Prostate gland (tissue), 2 donors: ENCODE results near the gene SRD5A2. TPM values are rescaled to one million over a fixed set of nuclear protein-coding genes. Genes with fewer than 3 reads are reported as not detected.

Experiments used
- DNase-seq: peaks from one replicate; pipeline ENCODE4 v3.0.0-alpha.2; 2019; ENCODE audit warnings: low spot score
- H3K27ac ChIP-seq, 2 donors: fragments of 200-600 bp; sonication (generic); 2 replicates each; pipeline ENCODE4 v1.5.1; 2017 to 2019
- H3K27me3 ChIP-seq: fragments of 200-600 bp; sonication (generic); replicated peaks from 2 replicates; pipeline ENCODE4 v1.5.1; 2019; ENCODE audit not compliant: insufficient read depth
- H3K36me3 ChIP-seq, 2 donors: fragments of 200-600 bp; sonication (generic); 1 replicate in 1 of 2; 2 replicates in 1 of 2; pipeline versions ENCODE4 v1.5.1 to v1.8.1; 2017 to 2019
- H3K4me1 ChIP-seq: fragments of 200-600 bp; sonication (generic); replicated peaks from 2 replicates; pipeline ENCODE4 v1.5.1; 2019
- H3K4me3 ChIP-seq, 2 donors: fragments of 200-600 bp; sonication (generic); 2 replicates each; pipeline ENCODE4 v1.5.1; 2017 to 2019
- H3K9me3 ChIP-seq: fragments of 200-600 bp; sonication (generic); 2 replicates; pipeline ENCODE4 v1.5.1; 2017
- CTCF ChIP-seq, 4 experiments: fragments of 200-600 bp in 2 of 4; fragments of 450-650 bp in 2 of 4; sonication (generic) in 2 of 4; IDR thresholded peaks; 1 replicate in 3 of 4; 2 replicates in 1 of 4; pipeline ENCODE4 v1.5.1; 2016 to 2019; ENCODE audit warnings: antibody characterized with exemption in 4 of 4, mild to moderate bottlenecking in 2 of 4, moderate library complexity in 2 of 4
- POLR2A ChIP-seq: fragments of 450-650 bp; IDR thresholded peaks from one replicate; pipeline ENCODE4 v1.6.1; 2016; ENCODE audit warnings: antibody characterized with exemption, mild to moderate bottlenecking
- POLR2AphosphoS5 ChIP-seq: sonication (generic); formaldehyde crosslinking; IDR thresholded peaks from one replicate; pipeline ENCODE4 v1.6.1; 2017; ENCODE audit warnings: antibody characterized with exemption
- WGBS: methylation state at CpG from one replicate; pipeline ENCODE4 v1.1.5; 2018; 5-methylcytosine and 5-hydroxymethylcytosine counted together
- intact Hi-C: fragments of 100-400 bp; cut with DNase I; formaldehyde crosslinking; loops from one replicate; pipeline ENCODE4 v1.14.2; 2022
- total RNA-seq, 2 donors: library from RNA; depleted of rRNA; stranded (reverse); fragments of >200 nt; gene quantifications; one replicate each; pipeline ENCODE4 v1.1.0, GENCODE V29; 2016

Gene SRD5A2
- total RNA-seq, 2 donors from 2014 or later = 5.0 to 8.5 TPM

GRCh38 chr2:31555967-31556706, 24.6 kb downstream of the SRD5A2 start:
- TF ChIP-seq POLR2AphosphoS5 (no peak), POLR2A (no peak), CTCF (IDR thresholded peaks at IDR 0.05) (no peak)
- no peak for DNase-seq
- WGBS = 80% methylated on average over 3 of the region's 3 CpGs

GRCh38 chr2:31553362-31553761, 27.4 kb downstream of the SRD5A2 start:
- no peak for DNase-seq
- no peaks in the 10 kb centered on the region for H3K27me3 ChIP-seq
- intact Hi-C loops = no loop called here
- H3K36me3 ChIP-seq = no peaks in the 10 kb centered on the region
- H3K27ac ChIP-seq = no peak overlapping the region
- 88% methylated on average over 2 of the region's 2 CpGs for WGBS
- H3K9me3 ChIP-seq = no peaks in the 10 kb centered on the region
- H3K4me3 ChIP-seq = no peak overlapping the region
- H3K4me1 ChIP-seq = no peaks in the 10 kb centered on the region
- TF ChIP-seq POLR2AphosphoS5 (no peak), POLR2A (no peak), CTCF (IDR thresholded peaks at IDR 0.05) (no peak)

More at GRCh38 chr2:31555967-31556706, 24.6 kb downstream of the SRD5A2 start:
- Histone ChIP-seq H3K9me3 (no peaks in the 10 kb centered on the region), H3K36me3 (no peaks in the 10 kb centered on the region), H3K27ac (no peak overlapping the region), H3K4me1 (no peaks in the 10 kb centered on the region), H3K27me3 (no peaks in the 10 kb centered on the region), H3K4me3 (no peak overlapping the region)
- intact Hi-C loops = no loop called here

GRCh38 chr2:31547485-31547884, 33.3 kb downstream of the SRD5A2 start:
- TF ChIP-seq CTCF (IDR thresholded peaks at IDR 0.05) (no peak), POLR2AphosphoS5 (no peak), POLR2A (no peak)
- no peaks in the 10 kb centered on the region for H3K9me3 ChIP-seq
- WGBS = 89% methylated on average over 2 of the region's 2 CpGs
- H3K4me1 ChIP-seq = no peaks in the 10 kb centered on the region
- H3K27ac ChIP-seq = no peak overlapping the region
- no peak overlapping the region for H3K4me3 ChIP-seq
- no peaks in the 10 kb centered on the region for H3K36me3 ChIP-seq
- intact Hi-C loops = no loop called here
- H3K27me3 ChIP-seq = no peaks in the 10 kb centered on the region
- DNase-seq = no peak

- Histone ChIP-seq H3K36me3 (no peaks in the 10 kb centered on the region), H3K4me3 (no peak overlapping the region), H3K27me3 (no peaks in the 10 kb centered on the region), H3K27ac (no peak overlapping the region), H3K4me1 (no peaks in the 10 kb centered on the region), H3K9me3 (no peaks in the 10 kb centered on the region)
- no peak for DNase-seq
- TF ChIP-seq POLR2A (no peak), CTCF (IDR thresholded peaks at IDR 0.05) (no peak)
- intact Hi-C loops = no loop called here
These were observed 38.9 kb downstream of the SRD5A2 start for GRCh38 chr2:31541853-31542252.

GRCh38 chr2:31539505-31539904, 41.2 kb downstream of the SRD5A2 start:
- no peak overlapping the region for H3K4me3 ChIP-seq
- no peak overlapping the region for H3K27ac ChIP-seq
- H3K27me3 ChIP-seq = no peaks in the 10 kb centered on the region
- no peaks in the 10 kb centered on the region for H3K4me1 ChIP-seq
- no peaks in the 10 kb centered on the region for H3K9me3 ChIP-seq
- no peak for DNase-seq
- no peak for TF ChIP-seq POLR2A
- TF ChIP-seq CTCF (IDR thresholded peaks at IDR 0.05) = no peak
- TF ChIP-seq POLR2AphosphoS5 = no peak
- intact Hi-C loops = no loop called here
- H3K36me3 ChIP-seq = no peaks in the 10 kb centered on the region
- WGBS = 73% methylated on average over 3 of the region's 3 CpGs
